Testis (tissue), 2 donors: ENCODE data around the gene EMP1.
A peak's percentile ranks its signal among the peaks of the same experiment; 100 is the strongest.

Source experiments
- POLR2A ChIP-seq: fragments of 450-650 bp; IDR thresholded peaks from one replicate; pipeline ENCODE4 v1.6.1; 2017; ENCODE audit warnings: antibody characterized with exemption, mild to moderate bottlenecking, moderate library complexity
- TF ChIP-seq, protein P1 (sequence below), 3 experiments: fragments of 450-650 bp in 2 of 3; fragments of 200-600 bp in 1 of 3; sonication (generic) in 1 of 3; IDR thresholded peaks; one replicate each; pipeline ENCODE4 v1.5.1; 2016 to 2019; ENCODE audit warnings: antibody characterized with exemption in 3 of 3, mild to moderate bottlenecking in 2 of 3, moderate library complexity in 1 of 3

DNA sequence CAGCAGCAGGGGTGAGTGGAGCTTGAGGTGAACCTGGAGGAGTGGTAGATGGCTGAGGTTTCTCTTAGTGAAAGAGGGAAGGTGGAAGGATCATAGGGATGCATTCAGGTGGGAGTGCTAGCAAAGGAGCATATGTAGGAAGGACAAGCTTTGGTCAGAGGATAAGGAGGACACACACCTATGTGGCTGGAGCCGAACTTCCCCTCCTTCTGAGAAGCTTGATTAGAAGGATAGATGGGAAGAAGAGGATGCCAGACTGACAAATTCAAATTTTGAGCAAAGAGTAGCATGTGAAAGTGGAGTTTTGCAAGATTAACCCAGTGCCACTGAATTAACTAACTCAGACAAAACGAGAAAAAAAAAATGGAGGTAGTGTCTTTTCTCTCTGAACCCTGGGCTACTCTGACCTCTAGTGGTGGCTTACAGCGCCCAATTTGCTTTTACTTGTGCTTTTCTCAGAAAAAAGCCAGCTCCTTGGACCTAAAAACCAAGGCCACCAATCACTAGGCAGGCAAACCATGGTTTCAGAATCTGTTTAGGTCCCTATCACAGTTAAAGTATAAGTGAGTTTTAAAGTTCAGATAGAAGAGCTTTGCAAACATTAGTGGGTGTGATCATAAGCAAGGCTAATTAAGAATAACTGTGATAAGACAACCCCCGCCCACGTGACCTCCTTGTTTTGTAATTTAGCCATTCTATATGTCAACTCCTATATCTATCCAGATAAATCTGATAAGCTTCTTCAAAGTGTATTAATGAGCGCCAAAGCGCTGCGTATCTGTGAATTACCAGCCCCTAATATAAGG, 15.5 kb downstream of the EMP1 start:
- no peak for TF ChIP-seq POLR2A
- TF ChIP-seq, protein P1, sequence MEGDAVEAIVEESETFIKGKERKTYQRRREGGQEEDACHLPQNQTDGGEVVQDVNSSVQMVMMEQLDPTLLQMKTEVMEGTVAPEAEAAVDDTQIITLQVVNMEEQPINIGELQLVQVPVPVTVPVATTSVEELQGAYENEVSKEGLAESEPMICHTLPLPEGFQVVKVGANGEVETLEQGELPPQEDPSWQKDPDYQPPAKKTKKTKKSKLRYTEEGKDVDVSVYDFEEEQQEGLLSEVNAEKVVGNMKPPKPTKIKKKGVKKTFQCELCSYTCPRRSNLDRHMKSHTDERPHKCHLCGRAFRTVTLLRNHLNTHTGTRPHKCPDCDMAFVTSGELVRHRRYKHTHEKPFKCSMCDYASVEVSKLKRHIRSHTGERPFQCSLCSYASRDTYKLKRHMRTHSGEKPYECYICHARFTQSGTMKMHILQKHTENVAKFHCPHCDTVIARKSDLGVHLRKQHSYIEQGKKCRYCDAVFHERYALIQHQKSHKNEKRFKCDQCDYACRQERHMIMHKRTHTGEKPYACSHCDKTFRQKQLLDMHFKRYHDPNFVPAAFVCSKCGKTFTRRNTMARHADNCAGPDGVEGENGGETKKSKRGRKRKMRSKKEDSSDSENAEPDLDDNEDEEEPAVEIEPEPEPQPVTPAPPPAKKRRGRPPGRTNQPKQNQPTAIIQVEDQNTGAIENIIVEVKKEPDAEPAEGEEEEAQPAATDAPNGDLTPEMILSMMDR (IDR thresholded peaks at IDR 0.05): peak; percentile 65 to 76 (median 70)
